OCI-LY3 (cell line): Measurements from ENCODE around the gene PRIM2.
"Not testable (repeated sequence)": the region's sequence is repeated elsewhere in the genome, so short reads cannot be mapped to it uniquely, and the experiment has no call there.

Experiments
- EZH2phosphoT487 ChIP-seq: fragments of 200-600 bp; shearing (Covaris generic); IDR thresholded peaks from 2 replicates; pipeline ENCODE4 v1.6.1; 2018; ENCODE audit warnings: antibody characterized with exemption, mixed run types, low read depth
- TF ChIP-seq, protein P1 (sequence below): fragments of 200-600, 300-600 bp; sonication (generic); IDR thresholded peaks from 2 replicates; pipeline ENCODE4 v1.5.1; 2014; ENCODE audit warnings: antibody characterized with exemption, low read length, low read depth

DNA sequence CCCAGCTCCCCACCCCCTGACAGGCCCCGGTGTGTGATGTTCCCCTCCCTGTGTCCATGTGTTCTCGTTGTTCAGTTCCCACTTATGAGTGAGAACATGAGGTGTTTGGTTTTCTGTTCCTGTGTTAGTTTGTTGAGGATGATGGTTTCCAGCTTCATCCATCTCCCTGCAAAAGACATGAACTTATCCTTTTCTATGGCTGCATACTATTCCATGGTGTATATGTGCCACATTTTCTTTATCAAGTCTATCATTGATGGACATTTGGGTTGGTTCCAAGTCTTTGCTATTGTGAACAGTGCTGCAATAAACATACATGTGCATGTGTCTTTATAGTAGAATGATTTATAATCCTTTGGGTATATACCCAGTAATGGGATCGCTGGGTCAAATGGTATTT is 148.5 kb downstream of the PRIM2 start:
- TF ChIP-seq, protein P1, sequence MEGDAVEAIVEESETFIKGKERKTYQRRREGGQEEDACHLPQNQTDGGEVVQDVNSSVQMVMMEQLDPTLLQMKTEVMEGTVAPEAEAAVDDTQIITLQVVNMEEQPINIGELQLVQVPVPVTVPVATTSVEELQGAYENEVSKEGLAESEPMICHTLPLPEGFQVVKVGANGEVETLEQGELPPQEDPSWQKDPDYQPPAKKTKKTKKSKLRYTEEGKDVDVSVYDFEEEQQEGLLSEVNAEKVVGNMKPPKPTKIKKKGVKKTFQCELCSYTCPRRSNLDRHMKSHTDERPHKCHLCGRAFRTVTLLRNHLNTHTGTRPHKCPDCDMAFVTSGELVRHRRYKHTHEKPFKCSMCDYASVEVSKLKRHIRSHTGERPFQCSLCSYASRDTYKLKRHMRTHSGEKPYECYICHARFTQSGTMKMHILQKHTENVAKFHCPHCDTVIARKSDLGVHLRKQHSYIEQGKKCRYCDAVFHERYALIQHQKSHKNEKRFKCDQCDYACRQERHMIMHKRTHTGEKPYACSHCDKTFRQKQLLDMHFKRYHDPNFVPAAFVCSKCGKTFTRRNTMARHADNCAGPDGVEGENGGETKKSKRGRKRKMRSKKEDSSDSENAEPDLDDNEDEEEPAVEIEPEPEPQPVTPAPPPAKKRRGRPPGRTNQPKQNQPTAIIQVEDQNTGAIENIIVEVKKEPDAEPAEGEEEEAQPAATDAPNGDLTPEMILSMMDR: not testable (repeated sequence)
- not testable (repeated sequence) for TF ChIP-seq EZH2phosphoT487
